Glutamatergic neuron (in vitro differentiated cells): Measurements from ENCODE around the gene KCNMA1. TPM values are rescaled to one million over a fixed set of nuclear protein-coding genes. Genes with fewer than 3 reads are reported as not detected.

ENCODE experiments used
- DNase-seq: peaks from one replicate; pipeline ENCODE4 v3.0.0; 2022
- H3K27ac Mint-ChIP-seq: one replicate; pipeline ENCODE4 v1.8.0; 2020; ENCODE audit warnings: mild to moderate bottlenecking, mixed read lengths, inconsistent platforms; ENCODE audit not compliant: unreplicated experiment
- H3K27me3 Mint-ChIP-seq: one replicate; pipeline ENCODE4 v1.8.0; 2020; ENCODE audit warnings: mild to moderate bottlenecking, moderate library complexity, mixed read lengths, inconsistent platforms; ENCODE audit not compliant: unreplicated experiment
- H3K36me3 Mint-ChIP-seq: one replicate; pipeline ENCODE4 v1.8.0; 2020; ENCODE audit warnings: mild to moderate bottlenecking, mixed read lengths, inconsistent platforms; ENCODE audit not compliant: unreplicated experiment
- H3K4me1 Mint-ChIP-seq: one replicate; pipeline ENCODE4 v1.8.0; 2020; ENCODE audit warnings: mild to moderate bottlenecking, low read depth, mixed read lengths, inconsistent platforms; ENCODE audit not compliant: unreplicated experiment
- H3K4me3 Mint-ChIP-seq: one replicate; pipeline ENCODE4 v1.8.0; 2020; ENCODE audit warnings: mild to moderate bottlenecking, mixed read lengths, inconsistent platforms; ENCODE audit not compliant: unreplicated experiment
- H3K9me3 Mint-ChIP-seq: one replicate; pipeline ENCODE4 v1.8.0; 2020; ENCODE audit warnings: mild to moderate bottlenecking, moderate library complexity, mixed read lengths, inconsistent platforms; ENCODE audit not compliant: unreplicated experiment
- total RNA-seq: library from RNA; stranded (reverse); fragmentation: NEBNext Ultra II Directional; extraction: Animal tissue kit (Norgen Biotek cat#: 25700); gene quantifications from one replicate; pipeline ENCODE4 v1.2.1, GENCODE V29; 2021; ENCODE audit not compliant: unreplicated experiment
- TF ChIP-seq, protein P1 (sequence below): fragments of 200-600 bp; sonication (generic); IDR thresholded peaks from one replicate; pipeline ENCODE4 v1.5.0; 2021; ENCODE audit not compliant: partially characterized antibody, unreplicated experiment

Gene KCNMA1
- total RNA-seq, 1 donor from 2014 or later, result 3.2 TPM

DNA sequence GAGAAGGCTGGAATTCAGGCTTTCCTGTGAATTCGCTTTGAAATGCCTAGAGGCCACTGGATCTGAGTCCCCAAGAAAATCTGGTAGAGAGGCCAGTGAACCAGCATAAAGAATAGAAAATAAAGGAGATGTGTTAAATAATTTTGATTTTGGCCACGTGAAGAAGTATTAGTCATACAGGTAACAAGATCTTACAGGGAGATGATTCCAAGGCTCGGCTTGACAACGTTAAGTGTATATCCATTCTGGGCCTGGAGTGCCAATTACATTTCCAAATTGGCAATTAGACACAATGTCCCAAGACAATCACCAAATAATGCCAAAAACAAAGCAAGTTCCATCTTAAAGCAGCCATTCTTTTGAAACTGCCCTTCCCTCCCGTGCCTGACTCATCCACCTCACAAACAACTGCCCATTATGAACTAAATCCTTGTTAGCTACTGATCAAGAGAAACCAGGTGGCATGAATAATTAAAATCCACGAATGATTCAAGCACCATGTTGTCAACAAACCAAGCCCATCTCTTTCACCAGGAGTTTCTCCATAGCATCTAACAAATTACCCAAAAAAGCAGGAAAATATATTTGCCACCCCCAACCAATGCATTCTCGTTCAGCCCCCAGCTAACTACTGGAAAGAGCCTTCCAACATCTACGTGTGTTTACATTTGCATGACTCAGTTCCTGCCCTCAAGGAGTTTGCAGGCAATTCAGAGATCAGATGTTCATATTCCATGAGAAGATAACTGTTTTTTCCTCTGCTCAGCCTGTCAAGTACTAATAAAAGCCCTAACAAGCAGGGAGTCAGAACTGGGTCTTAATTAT lies 8.5 kb downstream of the KCNMA1 start:
- peaks cover 1% of the 10 kb centered on the region for H3K9me3 Mint-ChIP-seq
- no peak overlapping the region for H3K4me3 Mint-ChIP-seq
- no peaks in the 10 kb centered on the region for H3K4me1 Mint-ChIP-seq
- H3K27ac Mint-ChIP-seq, result no peak overlapping the region
- DNase-seq, result no peak
- peaks cover 5% of the 10 kb centered on the region for H3K27me3 Mint-ChIP-seq
- no peaks in the 10 kb centered on the region for H3K36me3 Mint-ChIP-seq
- TF ChIP-seq, protein P1, sequence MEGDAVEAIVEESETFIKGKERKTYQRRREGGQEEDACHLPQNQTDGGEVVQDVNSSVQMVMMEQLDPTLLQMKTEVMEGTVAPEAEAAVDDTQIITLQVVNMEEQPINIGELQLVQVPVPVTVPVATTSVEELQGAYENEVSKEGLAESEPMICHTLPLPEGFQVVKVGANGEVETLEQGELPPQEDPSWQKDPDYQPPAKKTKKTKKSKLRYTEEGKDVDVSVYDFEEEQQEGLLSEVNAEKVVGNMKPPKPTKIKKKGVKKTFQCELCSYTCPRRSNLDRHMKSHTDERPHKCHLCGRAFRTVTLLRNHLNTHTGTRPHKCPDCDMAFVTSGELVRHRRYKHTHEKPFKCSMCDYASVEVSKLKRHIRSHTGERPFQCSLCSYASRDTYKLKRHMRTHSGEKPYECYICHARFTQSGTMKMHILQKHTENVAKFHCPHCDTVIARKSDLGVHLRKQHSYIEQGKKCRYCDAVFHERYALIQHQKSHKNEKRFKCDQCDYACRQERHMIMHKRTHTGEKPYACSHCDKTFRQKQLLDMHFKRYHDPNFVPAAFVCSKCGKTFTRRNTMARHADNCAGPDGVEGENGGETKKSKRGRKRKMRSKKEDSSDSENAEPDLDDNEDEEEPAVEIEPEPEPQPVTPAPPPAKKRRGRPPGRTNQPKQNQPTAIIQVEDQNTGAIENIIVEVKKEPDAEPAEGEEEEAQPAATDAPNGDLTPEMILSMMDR, result no peak

DNA sequence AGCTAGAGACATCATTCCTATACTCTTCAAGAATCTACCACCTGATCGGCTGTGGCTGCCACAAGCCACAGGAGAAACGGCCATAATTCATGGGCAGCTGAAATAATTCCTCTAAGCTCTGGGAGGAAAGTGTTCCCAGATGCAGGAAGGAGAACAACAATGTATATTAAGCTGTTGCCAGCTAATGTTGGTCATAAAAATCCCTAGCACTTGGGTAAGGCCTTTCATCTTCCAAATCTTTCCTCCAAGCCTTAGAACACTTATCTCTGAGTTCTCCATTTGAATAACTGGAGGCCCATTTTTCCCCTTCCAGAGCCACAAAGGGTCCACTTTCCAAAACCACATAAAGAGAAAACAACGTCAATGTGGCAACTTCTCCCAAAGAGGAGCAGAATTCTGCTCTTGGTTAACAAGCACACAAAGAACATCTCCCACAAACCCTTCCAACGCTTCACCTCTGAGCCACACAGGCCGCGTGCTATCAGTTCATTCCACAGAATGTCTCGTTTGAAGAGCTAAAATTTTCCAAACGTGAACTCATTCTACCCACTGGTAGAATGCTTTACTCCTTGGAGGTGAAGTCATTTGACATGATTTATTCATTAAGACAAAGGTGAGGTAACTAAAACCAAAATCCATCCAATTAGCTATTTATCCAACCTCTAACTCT lies 11.2 kb downstream of the KCNMA1 start:
- no peaks in the 10 kb centered on the region for H3K4me1 Mint-ChIP-seq
- peaks cover 1% of the 10 kb centered on the region for H3K9me3 Mint-ChIP-seq
- H3K4me3 Mint-ChIP-seq, result no peak overlapping the region
- H3K36me3 Mint-ChIP-seq, result no peaks in the 10 kb centered on the region
- no peak for DNase-seq
- H3K27me3 Mint-ChIP-seq, result peaks cover 2% of the 10 kb centered on the region
- TF ChIP-seq, protein P1, result no peak
- no peak overlapping the region for H3K27ac Mint-ChIP-seq

DNA sequence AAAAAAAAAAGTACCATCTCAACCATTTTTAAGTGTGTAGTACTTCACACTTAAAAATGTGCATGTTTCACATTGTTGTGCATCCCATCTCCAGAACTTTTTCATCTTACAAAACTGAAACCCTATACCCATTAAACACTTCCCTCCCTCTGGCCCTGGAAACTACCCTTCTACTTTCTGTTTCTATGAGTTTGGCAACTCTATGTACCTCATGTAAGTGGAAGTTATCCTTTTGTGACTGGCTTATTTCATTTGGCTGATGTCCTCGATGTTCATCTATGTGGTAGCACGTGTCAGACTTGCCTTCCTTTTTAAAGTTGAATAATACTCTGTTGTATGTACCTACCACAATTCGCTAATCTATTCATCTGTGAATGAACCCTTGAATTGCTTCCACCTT lies 12.2 kb downstream of the KCNMA1 start:
- H3K9me3 Mint-ChIP-seq, result peaks cover 1% of the 10 kb centered on the region
- H3K4me1 Mint-ChIP-seq, result no peaks in the 10 kb centered on the region
- TF ChIP-seq, protein P1, result no peak
- no peak for DNase-seq
- no peak overlapping the region for H3K4me3 Mint-ChIP-seq
- peaks cover 2% of the 10 kb centered on the region for H3K27me3 Mint-ChIP-seq
- no peak overlapping the region for H3K27ac Mint-ChIP-seq
- no peaks in the 10 kb centered on the region for H3K36me3 Mint-ChIP-seq

DNA sequence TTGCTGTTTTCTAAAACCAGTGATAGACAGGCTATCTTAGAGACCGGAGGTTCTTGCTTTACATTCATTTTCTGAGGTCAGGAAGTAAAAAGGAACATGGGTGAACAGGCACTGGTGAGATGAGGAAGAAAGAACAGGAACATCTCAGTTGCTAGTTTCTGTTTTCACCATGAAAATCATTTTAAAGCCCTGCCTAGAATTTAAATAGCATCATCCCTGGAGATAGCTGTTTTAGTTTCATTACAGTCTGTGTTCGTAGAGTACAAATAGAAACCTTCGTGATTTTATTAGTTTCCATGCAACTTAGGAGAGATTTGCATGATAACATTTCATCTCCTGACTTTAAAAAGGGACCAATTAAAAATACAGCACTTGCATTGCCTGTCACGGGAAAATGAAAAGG lies 14.7 kb downstream of the KCNMA1 start:
- Mint-ChIP-seq H3K4me1 (no peaks in the 10 kb centered on the region), H3K27me3 (no peaks in the 10 kb centered on the region), H3K36me3 (no peaks in the 10 kb centered on the region), H3K9me3 (no peaks in the 10 kb centered on the region), H3K4me3 (no peak overlapping the region), H3K27ac (no peak overlapping the region)
- DNase-seq, result no peak
- TF ChIP-seq, protein P1, result no peak

DNA sequence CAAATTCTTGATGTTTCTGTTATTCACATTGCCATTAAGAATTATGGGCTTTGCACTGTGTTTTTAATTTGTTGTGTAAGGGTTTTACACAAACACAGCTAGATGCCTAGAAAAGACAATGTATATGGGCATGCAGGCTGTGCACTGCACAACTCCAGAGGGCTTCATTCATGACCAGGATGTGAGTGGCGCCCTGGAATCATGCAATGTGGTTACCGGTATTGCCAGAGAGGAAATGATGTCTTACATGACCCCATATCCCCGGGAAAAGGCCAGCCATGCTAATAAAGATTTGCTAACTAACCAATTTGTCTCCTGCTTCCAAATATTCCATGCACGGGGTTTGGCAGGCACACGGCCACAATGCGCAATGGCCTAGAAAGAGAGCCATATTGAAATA lies 16.9 kb downstream of the KCNMA1 start:
- Mint-ChIP-seq H3K36me3 (no peaks in the 10 kb centered on the region), H3K27ac (no peak overlapping the region), H3K9me3 (no peaks in the 10 kb centered on the region), H3K4me1 (no peaks in the 10 kb centered on the region), H3K27me3 (no peaks in the 10 kb centered on the region), H3K4me3 (no peak overlapping the region)
- no peak for DNase-seq
- TF ChIP-seq, protein P1, result no peak
